Activated naive CD8-positive, alpha-beta T cell treated with anti-CD3 and anti-CD28 coated beads, Interleukin-2, amount 50 U/mL, for 24 hours (primary cell): ENCODE results near the gene MARCHF11.

Source experiments
- ATAC-seq: fragments of 150-1000 bp; cut with Tn5 transposase; one replicate; pipeline ENCODE4 v1.10.0; 2021
- DNase-seq: peaks from one replicate; pipeline ENCODE4 v3.0.0; 2021
- H3K27ac Mint-ChIP-seq: one replicate; pipeline ENCODE4 v1.8.0; 2021; ENCODE audit warnings: mild to moderate bottlenecking, mixed read lengths
- H3K27me3 Mint-ChIP-seq: one replicate; pipeline ENCODE4 v1.8.0; 2021; ENCODE audit warnings: mixed read lengths
- H3K36me3 Mint-ChIP-seq: one replicate; pipeline ENCODE4 v1.8.0; 2021; ENCODE audit warnings: low read depth, mixed read lengths
- H3K4me1 Mint-ChIP-seq: one replicate; pipeline ENCODE4 v1.8.0; 2021; ENCODE audit warnings: mixed read lengths
- H3K4me3 Mint-ChIP-seq: one replicate; pipeline ENCODE4 v1.8.0; 2021; ENCODE audit warnings: mild to moderate bottlenecking, moderate library complexity, mixed read lengths
- H3K9me3 Mint-ChIP-seq: one replicate; pipeline ENCODE4 v1.8.0; 2021; ENCODE audit warnings: mixed read lengths

MARCHF11 gene

DNA sequence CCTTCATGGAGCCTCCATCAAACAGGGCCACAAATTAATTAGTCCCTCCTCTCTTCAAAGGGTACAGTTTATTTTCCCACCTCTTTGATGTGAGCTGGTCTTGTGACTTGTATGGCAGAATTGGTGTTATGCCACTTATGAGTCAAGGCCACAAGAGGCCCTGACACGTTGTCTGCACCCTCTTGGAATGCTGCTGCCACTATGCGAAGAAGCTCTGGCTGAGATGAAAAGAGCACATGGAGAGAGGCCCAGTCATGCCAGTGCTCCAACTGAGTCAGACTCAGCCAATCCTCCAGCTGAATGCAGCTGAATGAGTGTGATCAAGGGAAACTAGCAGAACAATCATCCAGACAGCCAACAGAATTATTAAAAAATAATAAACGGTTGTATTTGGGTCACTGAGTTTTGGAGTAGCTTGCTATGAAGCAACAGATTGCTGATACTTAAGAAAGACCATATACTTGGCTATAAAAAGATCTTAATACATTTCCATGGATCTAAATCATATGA is 128.3 kb downstream of the MARCHF11 start:
- no peak overlapping the region for H3K4me3 Mint-ChIP-seq
- H3K27me3 Mint-ChIP-seq = no peaks in the 10 kb centered on the region
- H3K4me1 Mint-ChIP-seq = no peaks in the 10 kb centered on the region
- no peak overlapping the region for H3K27ac Mint-ChIP-seq
- H3K36me3 Mint-ChIP-seq = no peaks in the 10 kb centered on the region
- DNase-seq = no peak
- no peak for ATAC-seq
- H3K9me3 Mint-ChIP-seq = peaks cover 7% of the 10 kb centered on the region

DNA sequence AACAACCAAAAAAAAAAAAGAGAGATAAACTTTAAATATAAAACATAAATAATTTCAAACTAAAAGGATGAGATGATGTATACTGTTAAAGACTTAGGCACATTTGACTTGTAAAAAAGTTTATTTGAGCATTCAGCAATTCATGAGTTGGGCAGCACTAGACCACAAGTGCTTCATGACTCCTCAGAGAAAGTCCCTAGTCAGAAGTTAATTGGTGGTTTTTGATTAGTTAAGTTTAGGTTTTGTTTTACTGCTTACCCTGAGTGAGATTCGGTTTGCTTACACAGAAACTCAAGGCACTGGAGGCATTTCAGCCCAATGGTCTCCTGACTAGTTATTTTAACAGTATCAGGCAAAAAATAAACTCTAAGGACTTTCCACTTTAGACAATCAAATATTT is 129.2 kb downstream of the MARCHF11 start:
- ATAC-seq = no peak
- Mint-ChIP-seq H3K4me1 (no peaks in the 10 kb centered on the region), H3K36me3 (no peaks in the 10 kb centered on the region), H3K4me3 (no peak overlapping the region), H3K9me3 (peaks cover 7% of the 10 kb centered on the region), H3K27me3 (no peaks in the 10 kb centered on the region), H3K27ac (no peak overlapping the region)
- DNase-seq = no peak

DNA sequence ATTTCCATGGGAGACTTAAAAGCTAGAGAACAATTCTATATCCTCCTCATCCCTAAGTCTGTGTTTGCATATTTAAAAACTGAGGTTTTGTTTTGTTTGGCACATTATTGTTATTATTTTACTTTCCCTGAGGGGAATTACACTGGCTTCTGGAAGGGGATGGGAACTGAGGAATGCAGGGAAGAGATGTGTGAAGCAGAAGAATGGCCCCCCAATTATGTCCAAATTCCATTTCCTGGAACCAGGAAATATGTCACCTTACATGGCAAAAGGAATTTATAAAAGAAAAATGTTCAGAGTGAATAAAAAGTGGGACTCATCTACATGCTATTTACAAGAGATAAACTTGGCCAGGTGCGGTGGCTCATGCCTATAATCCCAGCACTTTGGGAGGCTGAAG is 129.8 kb downstream of the MARCHF11 start:
- no peaks in the 10 kb centered on the region for H3K36me3 Mint-ChIP-seq

DNA sequence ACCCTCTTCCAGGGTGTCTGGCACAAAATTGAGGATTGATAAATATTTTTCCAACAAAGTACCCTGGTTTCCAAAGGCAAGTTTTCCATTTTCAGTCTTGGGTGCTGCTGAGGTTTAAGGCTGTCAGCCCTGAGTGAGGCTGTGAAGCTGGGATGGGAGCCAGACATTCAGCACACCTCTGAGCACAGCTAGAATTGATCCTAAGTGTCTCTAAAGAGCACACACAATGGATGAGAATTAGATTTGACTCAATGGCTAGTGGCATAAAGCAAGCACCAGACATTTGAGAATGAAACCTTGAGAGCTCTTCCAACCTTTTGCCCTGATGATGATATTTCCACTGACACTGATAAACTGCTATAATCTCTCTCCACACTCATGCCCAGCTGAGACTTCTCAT is 131.5 kb downstream of the MARCHF11 start:
- no peak overlapping the region for H3K27ac Mint-ChIP-seq
- DNase-seq (no peak), ATAC-seq (no peak)
- H3K36me3 Mint-ChIP-seq = no peaks in the 10 kb centered on the region
- H3K27me3 Mint-ChIP-seq = no peaks in the 10 kb centered on the region
- H3K9me3 Mint-ChIP-seq = no peaks in the 10 kb centered on the region
- no peak overlapping the region for H3K4me3 Mint-ChIP-seq
- H3K4me1 Mint-ChIP-seq = no peaks in the 10 kb centered on the region

More for the DNA sequence above, 129.8 kb downstream of the MARCHF11 start:
- Mint-ChIP-seq H3K9me3 (peaks cover 3% of the 10 kb centered on the region), H3K4me3 (no peak overlapping the region), H3K4me1 (no peaks in the 10 kb centered on the region), H3K27me3 (no peaks in the 10 kb centered on the region), H3K27ac (no peak overlapping the region)
- no peak for ATAC-seq
- no peak for DNase-seq

DNA sequence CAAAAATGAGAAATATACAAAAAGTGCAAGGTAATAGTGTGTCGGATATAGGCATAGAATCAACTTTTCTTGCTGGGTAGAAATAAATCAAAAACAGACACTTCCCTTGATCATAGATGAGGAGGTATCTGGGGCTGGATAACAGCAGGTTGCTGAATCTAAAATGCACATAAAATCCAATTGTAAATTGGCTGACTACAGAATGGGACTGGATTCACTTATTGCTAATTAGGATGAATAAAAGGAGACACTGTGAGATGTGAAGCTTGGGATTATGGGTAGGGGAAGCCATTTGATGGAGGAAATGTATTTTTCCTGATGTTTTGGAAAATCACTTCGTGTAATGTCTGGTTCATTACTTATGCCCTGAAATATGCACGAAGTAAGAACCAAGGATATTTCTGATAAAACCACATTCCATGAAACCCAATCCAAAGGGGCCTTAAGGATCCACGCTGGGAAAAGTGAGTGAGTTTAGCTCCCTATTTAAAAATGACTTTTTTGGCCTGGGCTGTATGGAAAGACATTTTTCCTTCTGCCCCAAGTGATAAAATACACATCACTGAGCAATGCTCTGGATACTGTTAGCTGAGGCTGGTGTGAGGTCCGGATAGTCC is 136.1 kb downstream of the MARCHF11 start:
- no peaks in the 10 kb centered on the region for H3K4me1 Mint-ChIP-seq

DNA sequence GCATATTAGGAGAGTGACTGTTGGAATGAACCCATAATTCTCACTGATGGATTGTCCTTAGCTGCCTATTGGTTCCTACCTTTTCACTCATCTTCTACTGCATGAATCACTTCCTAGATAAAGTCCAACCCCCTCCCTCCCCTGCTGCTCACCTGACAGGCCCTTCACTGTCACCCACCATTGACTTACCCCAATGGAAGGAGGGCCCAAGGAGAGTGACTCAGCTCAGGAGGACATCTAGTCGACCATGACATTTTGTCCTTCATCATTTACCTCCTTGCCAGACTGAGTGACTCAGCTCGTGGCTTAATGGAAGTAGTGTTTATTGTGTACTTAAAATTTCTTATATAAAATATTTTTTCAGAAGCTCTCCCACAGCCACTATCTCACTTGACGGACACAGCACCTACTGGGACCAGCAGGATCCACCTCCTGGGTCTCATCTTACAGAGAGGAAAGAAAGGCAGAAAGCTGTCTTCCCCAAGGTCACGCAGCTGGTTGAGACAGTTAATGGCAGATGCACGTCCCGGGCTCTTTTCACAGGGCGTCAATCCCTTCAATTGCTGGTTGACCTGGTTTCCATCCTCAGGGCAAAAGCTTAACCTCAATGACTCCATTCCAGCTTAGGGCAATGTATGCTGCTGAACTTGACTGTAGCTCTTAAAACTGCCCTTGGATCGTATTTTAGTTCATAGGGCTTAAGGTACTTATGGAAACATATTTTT is 142.3 kb downstream of the MARCHF11 start:
- DNase-seq = no peak
- no peaks in the 10 kb centered on the region for H3K4me1 Mint-ChIP-seq
- H3K9me3 Mint-ChIP-seq = peaks cover 4% of the 10 kb centered on the region
- H3K27me3 Mint-ChIP-seq = no peaks in the 10 kb centered on the region
- no peak overlapping the region for H3K4me3 Mint-ChIP-seq
- H3K27ac Mint-ChIP-seq = no peak overlapping the region
- no peaks in the 10 kb centered on the region for H3K36me3 Mint-ChIP-seq
- no peak for ATAC-seq

More for the DNA sequence above, 136.1 kb downstream of the MARCHF11 start:
- Mint-ChIP-seq H3K27me3 (no peaks in the 10 kb centered on the region), H3K36me3 (no peaks in the 10 kb centered on the region), H3K9me3 (peaks cover 4% of the 10 kb centered on the region), H3K4me3 (no peak overlapping the region), H3K27ac (no peak overlapping the region)
- DNase-seq (no peak), ATAC-seq (no peak)

DNA sequence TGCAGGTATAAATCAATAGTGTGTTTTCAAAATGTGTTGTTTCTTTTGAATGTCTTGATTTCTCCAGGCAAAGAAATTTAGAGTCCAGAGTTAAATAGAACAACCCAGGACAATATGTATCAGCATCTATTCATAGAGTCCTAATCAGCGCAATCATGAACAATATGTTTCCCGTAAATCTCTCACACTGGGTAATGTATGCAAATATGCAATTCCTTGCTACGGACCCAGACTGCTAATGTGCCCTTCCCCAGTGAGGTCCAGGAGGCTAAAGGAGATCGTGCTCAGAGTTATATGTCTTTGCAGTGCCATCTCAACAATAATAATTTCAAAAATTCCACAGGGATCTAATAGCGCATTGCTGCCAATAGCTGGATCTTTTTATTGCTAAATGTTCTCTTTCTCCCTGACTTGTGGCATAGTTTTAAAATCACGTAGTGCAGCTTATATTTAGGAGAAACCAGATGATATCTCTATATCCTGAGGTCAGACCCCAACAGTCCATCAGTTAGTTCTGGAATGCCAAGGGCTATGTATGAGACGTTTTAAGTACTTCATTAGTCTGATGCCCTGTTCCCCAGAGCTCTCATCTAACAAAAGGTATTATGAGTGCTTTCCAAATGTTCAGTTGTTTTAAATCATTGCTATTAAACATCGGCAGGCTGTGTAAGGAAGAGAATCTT is 145.1 kb downstream of the MARCHF11 start:
- Mint-ChIP-seq H3K4me3 (no peak overlapping the region), H3K27me3 (no peaks in the 10 kb centered on the region), H3K36me3 (no peaks in the 10 kb centered on the region), H3K27ac (no peak overlapping the region), H3K4me1 (no peaks in the 10 kb centered on the region), H3K9me3 (peaks cover 5% of the 10 kb centered on the region)
- ATAC-seq = no peak
- DNase-seq = no peak

DNA sequence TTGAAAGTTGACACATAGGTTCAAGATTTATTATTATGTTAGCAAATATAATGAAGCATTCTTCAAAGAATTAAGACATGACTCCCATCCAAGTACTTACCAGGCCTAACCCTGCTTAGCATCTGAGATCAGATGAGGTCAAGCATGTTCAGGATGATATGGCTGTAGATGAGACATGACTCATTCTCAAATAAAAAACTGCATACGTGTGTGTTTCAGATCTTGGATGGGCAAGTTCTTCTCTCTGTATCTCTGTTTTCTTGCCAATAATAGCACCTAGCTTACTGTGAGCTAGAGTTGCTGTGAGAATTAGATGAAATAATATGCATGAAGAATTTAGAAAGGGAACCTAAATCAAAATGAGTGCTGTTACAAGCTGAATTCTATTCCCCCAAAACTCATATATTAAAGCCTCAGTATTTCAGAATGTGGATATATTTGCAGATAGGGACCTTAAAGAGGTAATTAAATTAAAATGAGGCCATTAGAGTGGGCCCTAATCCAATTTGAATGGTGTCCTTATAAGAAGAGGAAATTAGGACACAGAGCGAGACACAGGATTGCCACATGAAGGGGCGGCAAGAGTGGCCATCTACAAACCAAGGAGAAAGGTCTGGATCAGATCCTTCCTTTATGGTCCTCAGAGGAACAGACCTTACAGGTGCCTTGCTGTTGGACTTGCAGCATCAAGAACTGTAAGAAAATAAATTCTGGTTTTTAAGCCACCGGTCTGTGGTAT is 146.2 kb downstream of the MARCHF11 start:
- Mint-ChIP-seq H3K27ac (no peak overlapping the region), H3K9me3 (peaks cover 5% of the 10 kb centered on the region), H3K36me3 (no peaks in the 10 kb centered on the region), H3K4me3 (no peak overlapping the region), H3K4me1 (no peaks in the 10 kb centered on the region), H3K27me3 (no peaks in the 10 kb centered on the region)
- no peak for DNase-seq
- no peak for ATAC-seq

DNA sequence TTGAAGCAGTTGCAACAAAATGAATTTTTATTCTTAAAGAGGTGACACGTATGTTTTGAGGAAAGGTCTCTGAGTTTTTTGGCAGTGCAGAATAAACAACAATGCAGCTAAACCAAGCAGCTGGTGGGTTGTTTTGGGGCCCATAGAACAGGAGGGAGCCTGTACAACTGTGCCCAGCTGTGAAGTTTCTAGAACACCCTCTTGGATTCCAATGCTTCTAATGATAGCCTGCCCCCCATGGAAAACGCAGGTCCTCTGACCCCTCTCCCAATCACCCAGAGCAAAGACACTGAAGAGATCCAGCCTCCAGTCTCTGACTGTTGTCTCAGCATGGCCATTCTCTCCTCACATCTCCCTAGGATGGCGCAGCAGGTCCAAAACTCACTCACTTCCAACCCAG is 150.9 kb downstream of the MARCHF11 start:
- Mint-ChIP-seq H3K4me1 (no peaks in the 10 kb centered on the region), H3K27ac (no peak overlapping the region), H3K9me3 (peaks cover 5% of the 10 kb centered on the region), H3K4me3 (no peak overlapping the region), H3K27me3 (no peaks in the 10 kb centered on the region), H3K36me3 (no peaks in the 10 kb centered on the region)
- ATAC-seq = no peak
- no peak for DNase-seq

DNA sequence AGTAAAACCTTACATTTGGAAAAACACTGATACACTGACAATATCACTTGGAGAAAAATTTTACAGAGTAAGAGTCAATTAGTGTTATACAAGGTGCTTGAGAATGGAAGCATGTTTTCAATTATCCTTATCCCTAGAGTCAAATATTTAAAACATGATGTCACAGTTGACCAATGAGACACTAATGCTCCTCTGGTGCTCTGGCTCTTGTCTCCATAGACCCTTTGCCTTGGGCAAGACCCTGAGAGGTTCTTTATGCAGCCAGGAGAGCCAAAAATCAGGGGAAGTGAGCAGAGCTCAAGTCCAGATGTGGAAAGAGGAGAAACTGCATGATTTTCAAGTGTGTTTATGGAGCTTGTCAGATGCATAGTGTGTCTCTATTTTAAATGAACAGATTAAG is 153.9 kb downstream of the MARCHF11 start:
- DNase-seq (no peak), ATAC-seq (no peak)
- H3K36me3 Mint-ChIP-seq = no peaks in the 10 kb centered on the region
- no peak overlapping the region for H3K27ac Mint-ChIP-seq
- H3K4me1 Mint-ChIP-seq = no peaks in the 10 kb centered on the region
- no peak overlapping the region for H3K4me3 Mint-ChIP-seq
- no peaks in the 10 kb centered on the region for H3K27me3 Mint-ChIP-seq
- H3K9me3 Mint-ChIP-seq = peaks cover 5% of the 10 kb centered on the region

DNA sequence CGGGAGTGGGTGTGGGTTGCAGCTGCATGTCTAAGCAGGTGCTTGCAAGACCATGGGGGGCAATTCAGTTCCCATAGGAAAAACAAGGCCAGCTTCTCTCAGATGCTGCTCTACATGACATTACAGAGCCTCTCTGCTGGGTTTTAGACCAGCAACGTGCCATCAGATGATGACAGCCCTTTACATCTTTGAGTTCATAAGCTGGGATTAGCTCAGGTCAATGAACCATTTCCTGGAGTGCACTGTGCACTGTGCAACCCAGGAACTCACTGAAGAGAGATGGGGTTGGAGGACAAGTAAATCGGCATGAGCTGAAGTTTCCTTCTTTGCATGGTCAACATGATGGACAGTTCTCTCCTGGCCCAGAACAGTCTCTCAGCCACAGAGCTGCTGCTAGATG is 160.6 kb downstream of the MARCHF11 start:
- ATAC-seq = no peak
- Mint-ChIP-seq H3K27me3 (no peaks in the 10 kb centered on the region), H3K9me3 (peaks cover 7% of the 10 kb centered on the region), H3K4me3 (no peak overlapping the region), H3K4me1 (no peaks in the 10 kb centered on the region), H3K36me3 (no peaks in the 10 kb centered on the region), H3K27ac (no peak overlapping the region)
- no peak for DNase-seq

DNA sequence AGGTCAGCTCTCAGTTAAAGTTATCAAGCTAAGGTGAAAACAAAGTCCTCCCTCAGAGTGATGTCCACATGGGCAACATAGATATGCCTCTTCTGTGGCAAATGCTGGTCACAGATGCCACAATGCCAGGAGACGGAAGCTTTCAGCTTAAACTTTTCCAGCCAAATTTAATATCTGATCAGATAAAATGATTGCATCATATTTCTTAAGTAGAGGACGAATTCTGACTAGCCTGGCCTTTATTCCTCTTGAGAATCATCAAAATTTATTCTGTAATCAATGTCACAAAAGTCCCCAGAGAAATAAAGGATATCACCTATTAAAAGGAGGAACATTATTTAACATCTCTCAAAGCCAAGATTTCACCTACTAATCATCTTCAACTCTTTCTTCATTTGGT is 161.9 kb downstream of the MARCHF11 start:
- Mint-ChIP-seq H3K27ac (no peak overlapping the region), H3K36me3 (no peaks in the 10 kb centered on the region), H3K4me1 (no peaks in the 10 kb centered on the region), H3K4me3 (no peak overlapping the region), H3K9me3 (peaks cover 11% of the 10 kb centered on the region), H3K27me3 (no peaks in the 10 kb centered on the region)
- DNase-seq = no peak
- ATAC-seq = no peak
